Amniotic stem cell (primary cell): ENCODE results near the gene PRPH.
"Not testable (repeated sequence)": the region's sequence is repeated elsewhere in the genome, so short reads cannot be mapped to it uniquely, and the experiment has no call there.

Experiments used
- DNase-seq: peaks from one replicate; lab custom pipeline; 2025; lab: John Stamatoyannopoulos, UW

Gene PRPH

GRCh38 chr12:49295082-49295936, at the start of gene PRPH:
TSS of gene PRPH (plus strand) at chr12:49295147. CDS start at chr12:49295201, 54 bp downstream.
- DNase-seq = no peak

DNA sequence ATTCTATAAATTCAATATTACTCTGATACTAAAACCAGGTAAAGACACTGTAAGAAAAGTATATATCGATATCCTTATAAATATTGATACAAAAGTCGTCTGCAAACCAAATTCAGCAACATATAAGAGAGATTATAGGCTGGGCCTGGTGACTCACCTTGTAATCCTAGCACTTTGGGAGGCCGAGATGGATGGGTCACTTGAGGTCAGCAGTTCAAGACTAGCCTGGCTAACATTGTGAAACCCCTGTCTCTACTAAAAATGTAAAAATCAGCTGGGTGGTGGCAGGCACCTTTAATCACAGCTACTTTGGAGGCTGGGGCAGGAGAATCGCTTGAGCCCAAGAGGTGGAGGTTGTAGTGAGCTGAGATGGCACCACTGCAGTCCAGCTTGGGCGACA, 43.6 kb upstream of the PRPH start:
- no peak for DNase-seq

- DNase-seq = no peak
Measured at GRCh38 chr12:49253033-49253623, 41.8 kb upstream of the PRPH start.

DNA sequence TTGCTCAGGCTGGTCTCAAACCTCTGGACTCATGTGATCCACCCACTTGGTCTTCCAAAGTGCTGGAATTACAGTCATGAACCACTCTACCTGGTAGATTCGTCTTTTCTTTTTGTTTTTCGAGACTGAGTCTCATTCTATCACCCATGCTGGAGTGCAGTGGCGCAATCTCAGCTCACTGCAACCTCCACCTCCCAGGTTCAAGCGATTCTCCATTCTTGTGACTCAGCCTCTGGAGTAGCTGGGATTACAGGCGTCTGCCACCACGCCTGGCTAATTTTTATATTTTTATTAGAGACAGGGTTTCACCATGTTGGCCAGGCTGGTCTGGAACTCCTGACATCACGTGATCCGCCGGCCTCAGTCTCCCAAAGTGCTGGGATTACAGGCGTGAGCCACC, 39.5 kb upstream of the PRPH start:
- not testable (repeated sequence) for DNase-seq

DNA sequence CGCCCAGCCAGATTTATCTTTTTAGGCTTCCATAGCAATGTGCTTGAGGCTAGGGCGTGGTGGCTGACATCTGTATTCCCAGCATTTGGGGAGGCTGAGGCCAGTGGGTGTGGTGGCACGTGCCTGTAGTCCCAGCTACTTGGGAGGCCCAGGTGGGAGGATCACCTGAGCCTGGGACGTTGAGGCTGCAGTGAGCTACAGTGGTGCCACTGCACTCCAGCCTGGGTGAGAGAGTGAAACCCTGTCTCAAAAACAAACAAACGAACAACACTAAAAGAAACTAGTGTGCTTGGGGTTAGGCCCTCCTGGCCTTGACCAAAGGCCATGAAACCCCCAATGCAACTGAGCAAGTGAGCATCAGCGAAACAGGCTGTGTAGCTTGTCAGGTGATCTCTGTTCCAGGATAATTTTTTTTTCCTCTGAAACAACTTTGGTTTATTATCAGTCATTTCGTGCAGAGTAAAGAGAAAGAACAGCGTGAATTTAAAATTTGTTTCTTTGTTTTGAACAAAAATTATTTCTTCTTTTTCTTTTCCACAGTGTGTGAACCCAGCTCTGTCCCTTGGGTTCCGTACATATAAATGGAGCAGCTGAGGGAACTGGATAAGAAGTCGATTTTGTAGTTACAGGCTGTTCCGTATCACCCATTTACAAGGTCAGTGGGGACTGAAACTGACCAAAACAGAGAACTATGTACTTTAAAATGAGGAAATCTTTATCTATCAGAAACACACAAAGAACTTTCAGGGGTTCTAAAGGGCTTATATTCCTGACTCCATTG, 38.9 kb upstream of the PRPH start:
- no peak for DNase-seq

DNA sequence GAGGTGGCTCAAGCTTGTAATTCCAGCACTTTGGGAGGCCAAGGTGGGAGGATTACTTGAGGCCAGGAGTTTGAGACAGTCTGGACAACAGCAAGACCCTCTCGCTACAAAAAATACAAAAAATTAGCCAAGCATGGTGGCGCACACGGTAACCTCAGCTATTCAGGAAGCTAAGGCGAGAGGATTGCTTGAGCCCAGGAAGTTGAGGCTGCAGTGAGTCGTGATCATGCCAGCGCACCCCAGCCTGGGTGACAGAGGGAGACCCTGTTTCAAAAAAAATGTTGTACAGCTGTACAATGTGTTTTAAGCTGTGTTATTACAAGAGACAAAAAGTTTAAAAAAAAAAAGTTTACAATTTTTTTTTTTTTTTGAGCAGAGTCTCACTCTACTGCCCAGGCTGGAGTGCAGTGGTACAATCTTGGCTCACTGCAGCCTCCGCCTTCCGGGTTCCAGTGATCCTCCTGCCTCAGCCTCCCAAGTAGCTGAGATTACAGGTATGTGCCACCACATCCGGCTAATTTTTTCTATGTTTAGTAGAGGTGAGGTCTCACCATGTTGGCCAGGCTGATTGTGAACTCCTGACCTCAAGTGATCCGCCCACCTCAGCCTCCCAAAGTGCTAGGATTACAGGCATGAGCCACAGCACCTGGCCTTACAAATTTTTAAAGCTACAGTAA, 37.3 kb upstream of the PRPH start:
- DNase-seq = not testable (repeated sequence)

- DNase-seq = no peak
Measured at GRCh38 chr12:49259452-49259851, 35.5 kb upstream of the PRPH start.

GRCh38 chr12:49260166-49260565, 34.8 kb upstream of the PRPH start:
- peak; percentile 26 for DNase-seq

DNA sequence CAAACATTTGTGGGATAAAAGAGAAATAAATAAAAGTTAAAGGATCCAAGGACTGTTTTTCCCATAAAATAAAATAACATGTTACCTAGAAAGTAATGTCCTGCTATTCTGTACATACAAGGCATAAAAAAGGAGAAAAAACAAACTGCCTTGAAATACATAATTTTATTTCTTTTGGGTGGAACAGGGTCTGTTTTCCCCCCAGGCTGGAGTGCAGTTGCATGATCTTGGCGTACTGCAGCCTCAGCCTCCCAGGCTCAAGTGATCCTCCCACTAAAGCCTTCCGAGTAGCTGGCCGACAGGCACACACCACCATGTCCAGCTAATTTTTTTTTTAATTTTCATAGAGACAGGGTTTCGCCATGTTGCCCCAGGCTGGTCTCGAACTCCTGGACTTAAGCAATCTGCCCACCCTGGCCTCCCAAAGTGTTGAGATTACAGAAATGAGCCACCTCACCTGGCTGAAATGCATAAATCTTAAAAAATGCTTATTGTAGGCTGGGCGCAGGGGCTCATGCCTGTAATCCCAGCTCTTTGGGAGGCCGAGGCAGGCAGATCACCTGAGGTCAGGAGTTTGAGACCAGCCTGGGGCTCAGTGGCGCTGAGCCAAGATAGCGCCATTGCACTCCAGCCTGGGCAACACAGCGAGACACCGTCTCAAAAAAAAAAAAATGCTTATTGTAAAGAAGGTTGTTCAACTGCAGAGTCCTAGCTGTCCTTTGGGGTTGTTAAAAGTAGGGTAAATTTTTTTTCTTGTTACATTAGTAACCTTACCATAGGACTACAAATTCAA, 34.2 kb upstream of the PRPH start:
- DNase-seq = no peak

- no peak for DNase-seq
Measured at GRCh38 chr12:49261721-49262120, 33.2 kb upstream of the PRPH start.

- no peak for DNase-seq
Measured at GRCh38 chr12:49263400-49263763, 31.6 kb upstream of the PRPH start.

- no peak for DNase-seq
Measured at GRCh38 chr12:49264466-49264872, 30.5 kb upstream of the PRPH start.

GRCh38 chr12:49264873-49265792, 29.8 kb upstream of the PRPH start, which contains the start of gene TUBA1C:
TSS of gene TUBA1C (plus strand) at chr12:49265082. CDS start at chr12:49265182, 100 bp downstream.
- peak; percentile 78 for DNase-seq

- not testable (repeated sequence) for DNase-seq
Measured at GRCh38 chr12:49269191-49269590, 25.8 kb upstream of the PRPH start.

GRCh38 chr12:49272790-49273725, 21.9 kb upstream of the PRPH start:
- no peak for DNase-seq

DNA sequence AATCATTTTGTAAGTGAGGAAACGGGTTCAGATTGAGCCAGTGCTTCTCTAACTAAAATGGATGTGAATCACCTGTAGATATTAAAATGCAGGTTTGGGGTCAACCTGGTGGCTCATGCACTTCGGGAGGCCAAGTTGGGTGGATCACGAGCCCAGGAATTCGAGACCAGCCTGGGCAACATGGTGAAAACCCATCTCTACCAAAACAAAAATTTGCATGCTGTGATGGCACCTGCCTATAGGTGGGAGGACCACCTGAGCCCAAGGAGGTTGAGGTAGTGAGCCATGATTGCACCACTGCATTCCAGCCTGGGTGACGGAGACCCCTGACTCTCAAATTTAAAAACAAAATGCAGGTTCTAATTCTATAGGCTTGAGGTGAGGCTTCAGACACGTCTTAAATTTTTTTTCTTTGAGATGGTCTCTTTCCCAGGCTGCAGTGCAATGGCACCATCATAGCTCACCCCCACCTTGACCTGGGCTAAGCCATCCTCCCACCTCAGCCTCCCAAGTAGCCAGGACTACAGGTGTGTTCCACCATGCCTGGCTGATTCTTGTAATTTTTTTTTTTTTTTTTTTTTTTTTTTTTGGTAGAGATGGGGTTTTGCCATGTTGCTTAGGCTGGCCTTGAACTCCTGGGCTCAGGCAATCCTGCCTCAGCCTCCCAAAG, 21.1 kb upstream of the PRPH start:
- no peak for DNase-seq

- DNase-seq = no peak
Measured at GRCh38 chr12:49274396-49275069, 20.4 kb upstream of the PRPH start.
